ENCODE data around the gene PRSS35. TPM values are rescaled to one million over a fixed set of nuclear protein-coding genes. Genes with fewer than 3 reads are reported as not detected.
"Not testable (repeated sequence)": the region's sequence is repeated elsewhere in the genome, so short reads cannot be mapped to it uniquely, and the experiment has no call there.

The PRSS35 gene
- total RNA-seq, 1 donor from 2014 or later, result 0.06 TPM

DNA sequence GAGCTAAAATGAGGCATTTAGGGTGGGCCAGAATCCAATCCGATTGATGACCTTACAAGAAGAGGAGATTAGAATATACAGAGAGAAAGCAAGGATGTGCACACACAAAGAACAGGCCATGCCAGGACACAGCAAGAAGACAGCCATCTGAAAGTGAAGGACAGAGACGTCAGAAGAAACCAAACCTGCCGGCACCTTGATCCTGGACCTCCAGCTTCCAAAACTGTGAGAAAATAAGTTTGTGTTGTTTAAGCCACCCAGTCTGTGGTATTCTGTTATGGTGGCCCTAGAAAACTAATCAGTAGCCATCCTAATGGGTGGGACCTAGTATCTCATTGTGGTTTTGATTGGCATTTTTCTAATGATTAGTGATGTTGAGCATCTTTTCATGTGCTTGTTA is 41.7 kb upstream of the PRSS35 start:
- no peak overlapping the region for H3K4me3 ChIP-seq (ENCODE audit: low read depth, low read length)
- DNase-seq (ENCODE audit: low read depth), result no peak
- TF ChIP-seq, protein P1, sequence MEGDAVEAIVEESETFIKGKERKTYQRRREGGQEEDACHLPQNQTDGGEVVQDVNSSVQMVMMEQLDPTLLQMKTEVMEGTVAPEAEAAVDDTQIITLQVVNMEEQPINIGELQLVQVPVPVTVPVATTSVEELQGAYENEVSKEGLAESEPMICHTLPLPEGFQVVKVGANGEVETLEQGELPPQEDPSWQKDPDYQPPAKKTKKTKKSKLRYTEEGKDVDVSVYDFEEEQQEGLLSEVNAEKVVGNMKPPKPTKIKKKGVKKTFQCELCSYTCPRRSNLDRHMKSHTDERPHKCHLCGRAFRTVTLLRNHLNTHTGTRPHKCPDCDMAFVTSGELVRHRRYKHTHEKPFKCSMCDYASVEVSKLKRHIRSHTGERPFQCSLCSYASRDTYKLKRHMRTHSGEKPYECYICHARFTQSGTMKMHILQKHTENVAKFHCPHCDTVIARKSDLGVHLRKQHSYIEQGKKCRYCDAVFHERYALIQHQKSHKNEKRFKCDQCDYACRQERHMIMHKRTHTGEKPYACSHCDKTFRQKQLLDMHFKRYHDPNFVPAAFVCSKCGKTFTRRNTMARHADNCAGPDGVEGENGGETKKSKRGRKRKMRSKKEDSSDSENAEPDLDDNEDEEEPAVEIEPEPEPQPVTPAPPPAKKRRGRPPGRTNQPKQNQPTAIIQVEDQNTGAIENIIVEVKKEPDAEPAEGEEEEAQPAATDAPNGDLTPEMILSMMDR (conservative IDR thresholded peaks at IDR 0.05; ENCODE audit: low read depth, low read length), result no peak

DNA sequence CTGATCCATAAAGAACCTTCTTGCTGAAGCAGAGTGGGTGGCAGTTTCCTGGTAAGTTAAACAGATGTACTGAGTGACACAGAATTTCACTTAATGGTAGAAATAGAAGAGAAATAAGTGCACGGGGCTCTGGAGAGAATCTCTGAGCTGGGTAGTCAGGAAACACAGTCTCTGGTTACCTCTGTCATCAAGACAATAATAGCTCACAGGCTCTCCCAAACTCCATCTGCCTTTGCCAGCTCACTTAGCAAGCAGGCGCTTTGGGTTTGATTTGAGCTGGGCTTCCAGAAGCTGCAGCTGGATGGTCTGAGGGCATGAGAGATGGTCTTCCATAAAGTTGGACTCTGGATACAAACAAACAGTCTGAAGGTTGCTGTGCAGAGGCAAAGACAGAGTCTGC is 39.6 kb upstream of the PRSS35 start:
- DNase-seq (ENCODE audit: low read depth), result no peak
- TF ChIP-seq, protein P1 (conservative IDR thresholded peaks at IDR 0.05; ENCODE audit: low read depth, low read length), result no peak
- H3K4me3 ChIP-seq (ENCODE audit: low read depth, low read length), result no peak overlapping the region

DNA sequence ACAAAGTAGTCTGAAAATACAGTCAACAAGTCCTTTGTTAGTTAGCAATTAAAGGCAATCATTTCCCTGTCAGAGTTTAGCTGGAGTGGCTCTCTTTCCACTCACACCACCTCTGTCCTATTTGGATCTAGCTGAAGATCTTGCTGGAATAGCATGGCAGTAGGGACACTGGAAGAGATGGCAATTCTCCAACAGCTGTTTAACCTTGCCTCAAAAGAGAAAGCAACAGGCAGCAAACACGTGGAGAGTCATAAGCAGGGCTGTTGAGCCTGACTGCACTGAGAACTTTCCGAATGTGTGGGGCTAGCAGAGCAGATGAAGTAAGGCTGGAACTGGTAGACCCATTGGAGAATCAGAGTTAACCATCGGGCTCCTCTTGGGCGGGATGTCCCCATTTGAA is 38.0 kb upstream of the PRSS35 start:
- no peak overlapping the region for H3K4me3 ChIP-seq (ENCODE audit: low read depth, low read length)
- TF ChIP-seq, protein P1 (conservative IDR thresholded peaks at IDR 0.05; ENCODE audit: low read depth, low read length), result no peak
- DNase-seq (ENCODE audit: low read depth), result peak; percentile 48

DNA sequence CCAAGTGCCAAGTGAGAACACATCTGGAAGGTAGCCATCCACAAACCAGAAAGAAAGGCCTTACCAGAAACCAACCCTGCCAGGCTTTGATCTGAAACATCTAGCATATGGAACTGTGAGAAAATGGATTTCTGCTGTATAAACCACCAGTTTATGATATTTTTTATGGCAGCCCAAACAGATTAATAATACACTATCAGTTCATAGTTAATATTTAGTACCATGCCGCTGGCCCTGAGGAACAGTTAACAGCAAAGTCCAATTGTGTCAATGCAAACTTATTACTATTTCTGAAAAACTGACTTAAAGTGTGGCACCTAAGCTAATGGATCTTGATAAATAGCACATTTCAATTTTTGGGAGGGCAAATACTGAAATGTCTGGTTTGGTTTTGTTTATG is 35.4 kb upstream of the PRSS35 start:
- H3K4me3 ChIP-seq (ENCODE audit: low read depth, low read length), result no peak overlapping the region
- TF ChIP-seq, protein P1 (conservative IDR thresholded peaks at IDR 0.05; ENCODE audit: low read depth, low read length), result no peak
- no peak for DNase-seq (ENCODE audit: low read depth)

DNA sequence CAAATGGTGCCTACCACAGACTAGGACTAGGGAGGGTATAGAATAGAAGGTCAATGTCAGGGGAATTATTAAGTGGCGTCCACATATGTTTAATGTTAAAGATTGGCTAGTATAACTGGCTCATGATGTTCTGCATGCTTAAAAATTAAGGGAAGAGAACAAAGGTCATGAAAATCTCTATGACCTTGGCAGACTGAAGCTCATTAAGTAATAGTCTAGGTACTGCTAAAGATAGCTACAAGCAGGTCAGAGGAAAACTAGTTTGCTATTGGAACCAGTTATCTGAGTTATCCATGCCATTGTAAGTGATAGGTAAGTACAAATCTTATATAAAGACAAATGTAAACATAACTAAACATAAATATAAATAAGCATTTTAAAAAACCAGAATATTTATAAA is 32.9 kb upstream of the PRSS35 start:
- no peak for DNase-seq (ENCODE audit: low read depth)
- TF ChIP-seq, protein P1 (conservative IDR thresholded peaks at IDR 0.05; ENCODE audit: low read depth, low read length), result no peak

DNA sequence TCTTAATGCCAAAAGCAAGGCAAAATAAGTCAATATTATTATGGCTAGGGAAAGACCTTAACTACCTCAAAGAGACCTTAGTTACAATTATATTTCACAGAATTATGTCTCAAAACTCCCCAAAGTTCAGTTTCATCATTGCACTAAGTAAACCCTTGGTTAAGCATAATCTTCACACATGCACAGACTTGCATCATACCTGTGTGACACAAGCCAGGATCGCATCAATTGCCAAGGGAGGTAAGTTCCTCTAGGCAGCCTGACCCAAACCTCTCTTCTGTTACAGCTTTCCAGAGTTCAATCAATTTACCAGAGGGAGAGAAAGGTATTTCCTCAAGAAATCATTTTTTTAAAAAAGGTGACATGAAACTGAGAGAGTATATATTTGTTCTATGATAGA is 31.9 kb upstream of the PRSS35 start:
- no peak for DNase-seq (ENCODE audit: low read depth)
- no peak overlapping the region for H3K4me3 ChIP-seq (ENCODE audit: low read depth, low read length)
- TF ChIP-seq, protein P1 (conservative IDR thresholded peaks at IDR 0.05; ENCODE audit: low read depth, low read length), result no peak

More for the DNA sequence above, 32.9 kb upstream of the PRSS35 start:
- H3K4me3 ChIP-seq (ENCODE audit: low read depth, low read length), result no peak overlapping the region

DNA sequence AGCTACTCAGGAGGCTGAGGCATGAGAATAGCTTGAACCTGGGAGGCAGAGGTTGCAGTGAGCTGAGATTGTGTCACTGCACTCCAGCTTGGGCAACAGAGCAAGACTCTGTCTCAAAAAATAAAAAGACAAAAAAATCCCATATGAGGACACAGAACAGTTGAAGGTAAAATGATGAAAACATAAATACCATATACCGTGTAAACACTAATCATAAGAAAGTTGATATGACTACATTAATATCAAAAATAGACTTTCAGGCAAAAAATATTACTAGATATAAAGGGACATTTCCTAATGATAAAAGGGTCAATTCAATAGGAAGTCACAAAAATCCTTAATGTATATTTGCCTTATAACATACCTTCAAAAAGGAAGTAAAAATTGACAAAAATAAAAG is 30.4 kb upstream of the PRSS35 start:
- DNase-seq (ENCODE audit: low read depth); H3K4me3 ChIP-seq (ENCODE audit: low read depth, low read length): not testable (repeated sequence)

DNA sequence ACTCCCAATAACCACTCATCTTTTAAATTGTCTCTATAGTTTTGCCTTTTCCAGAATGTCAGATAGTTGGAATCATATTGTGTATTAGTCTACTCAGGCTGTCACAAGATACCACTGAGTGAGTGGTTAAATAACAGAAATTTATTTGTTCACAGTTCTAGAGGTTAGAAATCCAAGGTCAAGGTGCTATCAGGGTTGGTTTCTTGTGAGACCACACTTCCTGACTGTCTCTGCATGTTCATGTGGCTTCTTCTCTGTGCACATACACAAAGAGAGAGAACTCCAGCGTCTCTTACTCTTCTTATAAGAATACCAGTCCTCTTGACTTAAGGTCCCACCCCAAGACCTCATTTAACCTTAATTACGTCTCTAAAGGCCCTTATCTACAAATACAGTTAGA is 23.9 kb upstream of the PRSS35 start:
- TF ChIP-seq, protein P1 (conservative IDR thresholded peaks at IDR 0.05; ENCODE audit: low read depth, low read length), result no peak
- no peak overlapping the region for H3K4me3 ChIP-seq (ENCODE audit: low read depth, low read length)
- no peak for DNase-seq (ENCODE audit: low read depth)
